CD4-positive, alpha-beta T cell treated with Interleukin-4 for 4 hours (primary cell): ENCODE measurements around the gene SH3D21.

Experiments used
- DNase-seq: peaks from one replicate; pipeline ENCODE4 v3.0.0-alpha.2; 2020

SH3D21 gene

DNA sequence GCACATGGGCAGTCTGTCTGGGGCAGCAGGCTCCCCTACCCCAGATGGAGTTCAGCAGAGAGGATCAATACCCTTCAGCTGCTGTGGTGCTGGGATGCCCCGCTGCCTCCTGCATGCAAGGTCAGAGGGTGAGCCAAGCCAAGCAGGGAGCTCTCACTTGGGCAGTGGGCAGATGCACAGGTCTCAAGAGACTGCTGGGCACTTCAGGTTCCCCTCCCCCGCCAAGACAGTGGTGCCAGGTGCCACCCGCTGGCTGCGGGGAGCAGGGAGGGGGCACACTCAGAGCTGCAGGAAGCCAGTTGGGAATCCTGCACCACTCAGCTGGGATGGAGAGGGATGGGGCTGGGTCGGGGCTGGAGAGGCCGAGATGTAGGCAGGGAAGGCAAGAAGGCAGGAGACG lies 33.0 kb downstream of the SH3D21 start:
- DNase-seq: no peak

- DNase-seq: no peak
These were observed 33.4 kb downstream of the SH3D21 start for GRCh38 chr1:36339615-36340014.

DNA sequence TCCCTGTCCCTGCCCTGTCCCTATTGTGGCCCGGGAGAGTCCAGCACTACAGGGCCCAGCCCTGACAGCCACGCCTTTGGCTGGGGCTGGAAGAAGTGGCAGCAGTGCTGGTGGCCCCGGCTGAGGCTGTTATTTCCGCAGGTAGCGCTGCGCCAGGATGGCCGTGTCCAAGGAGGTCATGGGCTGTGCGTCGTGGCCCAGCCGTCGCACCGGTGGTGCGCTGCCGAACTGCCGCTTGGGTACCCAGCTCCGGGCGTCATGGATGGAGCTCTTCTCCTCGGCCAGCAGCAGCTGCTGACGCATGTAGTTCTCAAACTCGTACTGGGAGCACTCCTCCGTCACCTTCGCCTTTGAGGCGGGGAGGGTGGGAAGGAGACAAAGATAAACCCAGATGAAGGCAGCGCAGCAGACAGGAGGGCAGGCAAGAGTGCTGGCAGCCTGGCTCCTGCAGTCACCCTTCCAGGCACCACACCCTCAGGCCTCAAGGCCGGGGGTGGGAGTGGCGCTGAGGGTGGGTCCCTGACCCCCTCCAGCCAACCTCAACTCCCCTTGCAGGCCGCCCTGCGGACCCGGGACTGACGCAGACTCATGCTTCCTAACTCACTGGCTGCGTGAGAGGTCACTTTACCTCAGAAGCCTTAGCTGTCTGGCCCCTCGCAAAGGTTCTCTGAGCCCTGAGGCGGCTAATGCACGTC lies 35.6 kb downstream of the SH3D21 start:
- DNase-seq: no peak

- DNase-seq: peak; percentile 46
These were observed 36.4 kb downstream of the SH3D21 start for GRCh38 chr1:36342426-36343185.

GRCh38 chr1:36343651-36344394 lies 37.7 kb downstream of the SH3D21 start:
- DNase-seq: no peak

DNA sequence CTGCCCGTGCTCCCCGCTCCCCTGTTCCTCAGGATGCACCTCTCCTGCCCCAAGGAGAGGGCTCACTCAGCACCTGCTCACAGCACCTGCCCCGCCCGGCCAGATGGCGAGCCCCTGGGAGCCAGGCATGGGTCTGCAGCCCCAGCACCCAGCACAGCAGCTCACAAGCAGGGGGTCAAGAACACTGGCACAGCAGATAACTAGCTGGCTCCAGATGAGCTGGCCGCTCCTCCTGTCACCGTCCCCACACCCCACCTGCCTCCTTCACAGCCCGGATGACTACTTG lies 38.2 kb downstream of the SH3D21 start:
- DNase-seq: no peak

GRCh38 chr1:36345353-36345752 lies 39.2 kb downstream of the SH3D21 start:
- no peak for DNase-seq

GRCh38 chr1:36346741-36347370 lies 40.7 kb downstream of the SH3D21 start:
- no peak for DNase-seq

- DNase-seq: no peak
These were observed 43.1 kb downstream of the SH3D21 start for GRCh38 chr1:36349241-36349671.

GRCh38 chr1:36349839-36350238 lies 43.7 kb downstream of the SH3D21 start:
- DNase-seq: no peak

GRCh38 chr1:36350659-36351226 lies 44.6 kb downstream of the SH3D21 start:
- DNase-seq: peak; percentile 61

GRCh38 chr1:36351227-36351977 lies 45.2 kb downstream of the SH3D21 start:
- DNase-seq: no peak

GRCh38 chr1:36352125-36352909 lies 46.1 kb downstream of the SH3D21 start:
- DNase-seq: no peak

GRCh38 chr1:36352910-36353878 lies 47.0 kb downstream of the SH3D21 start:
- no peak for DNase-seq

GRCh38 chr1:36354486-36354885 lies 48.3 kb downstream of the SH3D21 start:
- no peak for DNase-seq

DNA sequence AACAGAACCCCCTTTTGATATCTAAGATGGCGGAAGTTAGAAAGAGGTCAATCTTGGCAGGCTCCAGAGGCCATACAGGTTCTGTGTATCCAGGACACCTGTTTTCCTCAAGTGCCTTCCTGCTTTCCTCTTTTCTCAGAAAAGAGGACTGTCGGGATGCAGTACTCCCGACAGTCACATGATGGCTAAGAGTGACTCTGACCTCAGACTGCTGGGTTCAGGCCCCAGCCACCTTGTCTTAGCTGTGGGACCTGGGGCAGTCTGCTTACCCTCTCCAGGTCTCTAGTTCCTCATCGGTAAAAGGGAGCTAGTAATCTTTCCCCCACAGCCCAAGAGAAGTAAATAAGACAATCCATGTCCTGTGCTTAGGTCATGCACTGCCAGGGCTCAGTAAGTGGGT lies 49.6 kb downstream of the SH3D21 start:
- DNase-seq: no peak

DNA sequence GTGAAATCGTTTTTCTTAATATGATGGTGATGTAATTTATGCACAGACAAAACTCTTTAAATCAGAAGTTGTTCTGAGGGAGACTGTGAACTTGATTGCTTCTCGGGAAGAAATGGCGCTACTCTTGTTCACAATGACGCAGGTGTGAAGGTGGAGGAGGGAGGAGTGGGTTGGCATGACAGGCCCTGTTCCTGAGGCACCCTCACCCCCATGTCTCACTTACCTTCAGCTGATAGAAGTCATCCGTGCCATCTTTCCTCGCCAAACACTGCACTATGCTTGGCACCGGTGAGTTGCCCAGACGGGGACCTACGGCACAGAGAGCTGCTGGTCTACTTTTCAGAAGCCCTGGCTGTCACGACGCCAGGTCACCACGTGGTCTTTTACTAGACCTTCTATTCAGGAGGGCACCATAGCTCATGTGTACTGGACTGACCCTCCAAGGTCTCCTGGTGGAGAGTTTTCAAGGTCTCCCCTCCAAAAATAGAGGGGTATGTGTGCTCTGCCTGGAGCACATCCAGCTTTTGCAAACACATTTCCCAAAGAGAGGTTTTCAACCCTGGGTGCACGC lies 52.4 kb downstream of the SH3D21 start:
- no peak for DNase-seq

GRCh38 chr1:36359383-36359782 lies 53.2 kb downstream of the SH3D21 start:
- DNase-seq: no peak

DNA sequence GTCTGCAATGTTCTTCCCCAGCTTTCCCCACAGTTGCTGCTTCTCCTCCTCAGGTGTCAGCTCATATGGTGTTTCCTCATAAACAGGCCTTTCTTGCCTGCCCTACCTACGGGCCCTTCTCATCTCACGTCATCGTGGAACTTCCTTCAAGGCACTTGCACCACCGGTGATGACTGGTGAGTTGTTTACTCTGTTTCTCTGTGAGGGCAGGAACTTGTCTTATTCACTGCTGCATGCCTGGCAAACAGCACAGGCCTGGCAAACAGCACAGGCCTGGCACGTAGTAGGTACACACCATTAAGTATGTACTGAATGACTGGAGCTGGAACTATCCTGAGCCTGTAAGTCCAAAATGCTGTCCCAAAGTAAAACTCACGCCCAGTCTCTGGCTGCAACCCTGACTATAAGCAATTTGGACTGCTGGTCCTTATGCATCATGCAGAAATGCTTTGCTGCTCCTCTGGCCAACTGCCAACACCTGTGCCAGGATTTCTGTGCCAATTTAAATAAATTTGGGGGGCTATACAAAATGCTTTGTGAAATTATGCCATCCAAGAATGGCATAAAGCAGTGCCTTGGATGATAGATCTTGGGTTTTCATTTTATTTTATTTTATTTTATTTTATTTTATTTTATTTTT lies 53.9 kb downstream of the SH3D21 start:
- peak; percentile 50 for DNase-seq
